ENCODE measurements around the gene NUDT10.
"Not testable (repeated sequence)": the region's sequence is repeated elsewhere in the genome, so short reads cannot be mapped to it uniquely, and the experiment has no call there.

Gene NUDT10

DNA sequence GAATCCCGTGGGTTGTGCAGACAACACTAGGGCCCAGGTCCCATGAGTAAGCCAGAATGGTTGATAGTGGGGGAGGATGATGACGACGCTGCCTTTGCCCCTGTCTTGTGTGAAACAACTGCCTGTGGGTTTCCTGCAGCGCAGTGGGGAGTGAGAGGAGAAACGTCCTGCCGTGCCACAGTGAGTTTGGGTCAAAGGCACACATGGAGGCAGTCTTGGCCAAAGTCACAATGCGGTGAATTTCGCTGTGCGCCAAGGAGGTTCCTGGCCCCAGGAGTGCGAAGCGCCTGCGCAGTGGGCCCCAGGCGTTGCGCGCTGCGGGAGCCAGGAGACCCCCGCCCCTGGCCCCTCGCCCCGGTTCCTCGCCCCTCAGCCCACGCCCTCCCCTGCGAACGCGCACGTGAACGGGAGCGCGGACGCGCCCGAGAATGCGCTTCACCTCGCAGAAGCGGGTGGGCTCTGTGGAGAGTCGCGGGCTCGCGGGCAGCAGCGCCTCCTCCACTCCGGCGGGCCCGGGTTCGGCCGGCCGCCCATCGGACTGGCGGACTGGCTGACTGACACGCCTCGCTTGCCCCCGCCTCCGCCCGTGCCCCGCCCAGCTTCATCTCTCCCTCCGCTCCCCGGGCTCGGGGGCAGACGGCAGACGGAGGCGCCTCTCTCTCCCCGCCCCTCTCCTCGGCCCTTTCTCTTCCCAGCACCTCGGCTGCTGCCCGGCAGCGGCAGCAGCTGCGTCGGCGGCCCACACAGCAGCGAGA lies at the start of gene NUDT10:
Gene NUDT10 (plus strand): TSS at position 635 of the 755 bp plus-strand sequence. CDS start 144 bp downstream, outside the sequence.
- DNase-seq, result peak; percentile 33 to 63

DNA sequence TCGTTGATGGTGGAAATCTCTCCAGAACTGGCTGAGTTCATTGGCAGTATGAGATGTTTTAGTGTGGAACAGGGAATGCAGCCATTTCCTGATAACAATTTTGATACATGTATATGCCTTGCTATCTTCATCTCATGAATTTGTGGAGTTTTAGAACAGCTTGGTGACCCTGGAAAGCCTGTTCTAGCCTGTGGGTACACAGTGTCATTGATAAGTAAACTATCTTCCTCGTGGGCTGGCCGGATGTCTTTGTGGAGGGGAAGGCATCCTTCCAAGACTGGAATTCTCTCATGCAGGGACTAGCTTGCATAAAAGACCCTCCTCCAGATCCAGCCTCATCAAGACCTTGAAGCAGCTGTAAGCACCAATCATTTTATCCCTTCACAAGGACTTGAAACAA lies 40.2 kb upstream of the NUDT10 start:
- DNase-seq, result no peak

GRCh38 chrX:51296138-51296537 lies 36.5 kb upstream of the NUDT10 start:
- no peak for DNase-seq

DNA sequence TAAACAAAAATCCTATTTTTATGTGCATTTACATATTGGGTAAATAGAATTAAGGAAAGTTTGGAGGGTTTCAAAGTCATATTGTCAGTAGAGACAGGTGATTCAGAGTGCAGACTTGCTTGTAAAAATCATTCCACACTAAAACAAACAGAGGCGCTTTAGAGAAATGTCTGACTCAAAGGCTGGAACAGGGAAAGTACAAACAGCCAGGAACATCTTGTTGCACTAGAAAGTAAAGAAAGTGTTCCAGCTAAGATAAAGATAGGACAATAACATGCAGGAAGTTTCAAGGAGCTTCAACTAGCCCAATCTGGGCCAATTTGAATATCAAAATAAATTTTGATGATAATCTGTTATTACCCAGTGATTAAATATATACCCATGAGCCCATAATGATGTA lies 16.4 kb upstream of the NUDT10 start:
- DNase-seq, result no peak

- DNase-seq, result not testable (repeated sequence)
Observed at GRCh38 chrX:51332943-51333785, 542 bp downstream of the NUDT10 start.

DNA sequence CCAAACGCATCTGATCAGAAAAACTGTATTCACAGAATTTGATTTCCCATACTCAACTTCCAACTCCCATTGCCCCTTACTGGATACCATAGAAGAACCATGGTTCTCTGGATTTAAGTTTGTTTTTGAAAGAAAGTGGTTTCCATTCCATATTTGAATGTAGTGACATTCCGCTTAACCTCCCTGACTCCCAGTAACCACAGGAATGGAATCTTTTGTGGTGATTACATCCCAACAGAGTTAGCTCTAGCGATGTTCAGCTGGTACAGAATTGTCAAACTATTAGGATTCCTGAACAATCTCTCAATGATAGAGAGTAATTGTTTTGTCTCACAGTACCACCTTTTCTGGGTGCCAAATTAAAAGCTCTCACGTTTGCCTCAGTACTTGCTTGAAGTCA lies 1.7 kb downstream of the NUDT10 start:
- DNase-seq, result no peak

- peak; percentile 5 to 16 for DNase-seq
Observed at GRCh38 chrX:51336584-51336983, 4.0 kb downstream of the NUDT10 start.

- no peak for DNase-seq
Observed at GRCh38 chrX:51361251-51361650, 28.6 kb downstream of the NUDT10 start.

- no peak for DNase-seq
Observed at GRCh38 chrX:51376672-51377071, 44.0 kb downstream of the NUDT10 start.
